Fibroblast of lung (primary cell): ENCODE results near the gene GLA. TPM values are rescaled to one million over a fixed set of nuclear protein-coding genes. Genes with fewer than 3 reads are reported as not detected.

Experiments used
- DNase-seq, 2 donors: peaks; one replicate each; pipeline versions ENCODE4 v3.0.0 to v3.0.0-alpha.2; 2010; ENCODE audit warnings: low read depth in 2 of 2
- H2AFZ ChIP-seq: 2 replicates; pipeline ENCODE4 v1.5.1; 2012; ENCODE audit warnings: low read length, control low read depth, inconsistent platforms
- H3K27ac ChIP-seq: 2 replicates; pipeline ENCODE4 v1.5.1; 2011; ENCODE audit warnings: low read length, control low read depth; ENCODE audit not compliant: insufficient read depth
- H3K27me3 ChIP-seq: 2 replicates; pipeline ENCODE4 v1.5.1; 2011; ENCODE audit warnings: mild to moderate bottlenecking, low read length; ENCODE audit not compliant: control insufficient read depth, insufficient read depth
- H3K36me3 ChIP-seq: 2 replicates; pipeline ENCODE4 v1.5.1; 2011; ENCODE audit warnings: low read length; ENCODE audit not compliant: control insufficient read depth, insufficient read depth
- H3K4me1 ChIP-seq: 2 replicates; pipeline ENCODE4 v1.5.1; 2011; ENCODE audit warnings: low read length; ENCODE audit not compliant: control insufficient read depth, insufficient read depth; ENCODE audit errors: extremely low read depth
- H3K4me2 ChIP-seq: 2 replicates; pipeline ENCODE4 v1.5.1; 2011; ENCODE audit warnings: low read length, control low read depth; ENCODE audit not compliant: insufficient read depth; ENCODE audit errors: extremely low read depth
- H3K4me3 ChIP-seq, 4 experiments: fragments of 200-600 bp in 1 of 4; sonication (generic) in 1 of 4; replicated peaks in 1 of 4; 2 replicates each; pipeline ENCODE4 v1.5.1; 2011 to 2016; ENCODE audit warnings: low read length in 4 of 4, low read depth in 3 of 4, mild to moderate bottlenecking in 3 of 4, control low read depth in 2 of 4, inconsistent platforms in 1 of 4, mixed read lengths in 1 of 4; ENCODE audit not compliant: insufficient read depth in 1 of 4; ENCODE audit errors: control extremely low read depth in 1 of 4
- H3K79me2 ChIP-seq: 2 replicates; pipeline ENCODE4 v1.5.1; 2012; ENCODE audit warnings: mild to moderate bottlenecking, low read length, inconsistent platforms; ENCODE audit not compliant: control insufficient read depth, insufficient read depth
- H3K9ac ChIP-seq: 2 replicates; pipeline ENCODE4 v1.5.1; 2011; ENCODE audit warnings: mild to moderate bottlenecking, low read length, control low read depth; ENCODE audit not compliant: insufficient read depth
- H3K9me3 ChIP-seq: 2 replicates; pipeline ENCODE4 v1.5.1; 2012; ENCODE audit warnings: low read depth, low read length; ENCODE audit not compliant: control insufficient read depth, insufficient read depth
- H4K20me1 ChIP-seq: 2 replicates; pipeline ENCODE4 v1.5.1; 2011; ENCODE audit warnings: low read length; ENCODE audit not compliant: control insufficient read depth, insufficient read depth; ENCODE audit errors: extremely low read depth
- EZH2 ChIP-seq: IDR thresholded peaks from 2 replicates; pipeline ENCODE4 v1.5.1; 2012; ENCODE audit warnings: low read length, control low read depth, mild to moderate bottlenecking; ENCODE audit errors: missing control alignments
- polyA plus RNA-seq, 2 donors: library from polyadenylated mRNA; depleted of rRNA in 1 of 2; stranded (reverse) in 1 of 2; unstranded in 1 of 2; fragments of >200 nt; gene quantifications; 2 replicates each; pipeline ENCODE4 v1.2.1, GENCODE V29; 2011 to 2012; ENCODE audit warnings: missing spikeins in 1 of 2
- total RNA-seq: library from RNA; depleted of rRNA; stranded (reverse); fragments of >200 nt; gene quantifications from 2 replicates; pipeline ENCODE4 v1.2.1, GENCODE V29; 2014
- TF ChIP-seq, protein P1 (sequence below), 2 donors: IDR thresholded peaks in 1 of 2; conservative IDR thresholded peaks in 1 of 2; 1 replicate in 1 of 2; 2 replicates in 1 of 2; pipeline ENCODE4 v1.5.1; 2011 to 2012; ENCODE audit warnings: low read length in 2 of 2, control low read depth in 1 of 2, inconsistent platforms in 1 of 2, low read depth in 1 of 2, mild to moderate bottlenecking in 1 of 2

GLA gene
- total and polyA plus RNA-seq, 2 donors (not counting 1 experiment from before 2014, with no cell fraction given) = 19.3 to 23.1 TPM

DNA sequence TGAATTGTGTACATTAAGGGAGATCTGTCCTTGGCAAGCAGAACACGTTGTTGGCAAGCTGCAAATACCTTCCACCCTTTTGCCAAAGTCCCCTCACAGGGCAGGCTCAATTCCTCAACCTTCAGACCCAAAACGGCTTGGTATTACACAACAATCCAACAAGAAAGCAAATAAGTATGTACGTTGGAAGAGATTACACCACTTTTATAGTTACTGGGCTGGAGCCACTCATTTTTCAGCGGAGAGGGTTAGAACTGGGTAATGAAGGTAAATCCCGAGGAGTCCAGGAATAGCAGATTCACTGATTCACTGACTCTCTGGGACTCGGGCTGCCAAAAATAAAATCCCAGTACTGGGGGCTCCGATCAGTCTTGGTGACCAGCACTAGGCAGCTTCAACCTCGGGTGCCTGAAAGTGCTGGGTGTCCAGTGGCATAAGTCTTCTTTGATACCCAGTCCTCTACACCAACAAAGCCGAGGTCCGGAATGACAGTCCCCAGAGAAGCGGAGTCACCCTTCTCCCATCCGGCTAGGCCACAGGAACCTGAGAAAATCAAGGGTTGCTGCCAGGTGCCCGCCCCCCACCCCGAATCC lies 59.8 kb downstream of the GLA start:
- H3K4me1 ChIP-seq = peaks cover 2% of the 10 kb centered on the region
- TF ChIP-seq, protein P1, sequence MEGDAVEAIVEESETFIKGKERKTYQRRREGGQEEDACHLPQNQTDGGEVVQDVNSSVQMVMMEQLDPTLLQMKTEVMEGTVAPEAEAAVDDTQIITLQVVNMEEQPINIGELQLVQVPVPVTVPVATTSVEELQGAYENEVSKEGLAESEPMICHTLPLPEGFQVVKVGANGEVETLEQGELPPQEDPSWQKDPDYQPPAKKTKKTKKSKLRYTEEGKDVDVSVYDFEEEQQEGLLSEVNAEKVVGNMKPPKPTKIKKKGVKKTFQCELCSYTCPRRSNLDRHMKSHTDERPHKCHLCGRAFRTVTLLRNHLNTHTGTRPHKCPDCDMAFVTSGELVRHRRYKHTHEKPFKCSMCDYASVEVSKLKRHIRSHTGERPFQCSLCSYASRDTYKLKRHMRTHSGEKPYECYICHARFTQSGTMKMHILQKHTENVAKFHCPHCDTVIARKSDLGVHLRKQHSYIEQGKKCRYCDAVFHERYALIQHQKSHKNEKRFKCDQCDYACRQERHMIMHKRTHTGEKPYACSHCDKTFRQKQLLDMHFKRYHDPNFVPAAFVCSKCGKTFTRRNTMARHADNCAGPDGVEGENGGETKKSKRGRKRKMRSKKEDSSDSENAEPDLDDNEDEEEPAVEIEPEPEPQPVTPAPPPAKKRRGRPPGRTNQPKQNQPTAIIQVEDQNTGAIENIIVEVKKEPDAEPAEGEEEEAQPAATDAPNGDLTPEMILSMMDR (conservative IDR thresholded peaks at IDR 0.05 in 1 of 2, IDR thresholded peaks at IDR 0.05 in 1 of 2; ENCODE audit: low read depth in 1 of 2, low read length in 2 of 2) = no peak
- TF ChIP-seq EZH2 = no peak
- no peaks in the 10 kb centered on the region for H3K9me3 ChIP-seq
- no peaks in the 10 kb centered on the region for H3K36me3 ChIP-seq
- DNase-seq = peak; percentile 9 to 20
- H3K4me3 ChIP-seq = peak overlapping the region; percentile 50 to 72 (median 70)
- peak overlapping the region; percentile 64 for H3K4me2 ChIP-seq
- H3K79me2 ChIP-seq = peaks cover 13% of the 10 kb centered on the region
- peak overlapping the region; percentile 74 for H3K27ac ChIP-seq
- H4K20me1 ChIP-seq = no peaks in the 10 kb centered on the region
- no peaks in the 10 kb centered on the region for H3K27me3 ChIP-seq
- peak overlapping the region; percentile 12 for H2AFZ ChIP-seq
- H3K9ac ChIP-seq = peak overlapping the region; percentile 68

Other genes starting within 250 kb of the GLA start
- under 0.01 and 0.50 TPM in 2 replicates for gene DRP2, start 188.1 kb downstream of the GLA start, total RNA-seq
- 0.59 and 0.64 TPM in 2 replicates for gene DRP2, start 188.1 kb downstream of the GLA start, polyA plus RNA-seq
- 0.33 and 0.51 TPM in 2 replicates for gene TAF7L, start 116.6 kb downstream of the GLA start, total RNA-seq
- 0.27 and 0.66 TPM in 2 replicates for gene TAF7L, start 116.6 kb downstream of the GLA start, polyA plus RNA-seq
- gene TIMM8A, start 59.2 kb downstream of the GLA start, total RNA-seq = 3.0 and 3.1 TPM in 2 replicates
- 7.7 and 12.0 TPM in 2 replicates for gene TIMM8A, start 59.2 kb downstream of the GLA start, polyA plus RNA-seq
- not detected in 2 replicates for gene BTK, start 21.7 kb downstream of the GLA start, total RNA-seq
- gene BTK, start 21.7 kb downstream of the GLA start, polyA plus RNA-seq = 0.05 TPM in 1 of 2 replicates, not detected in the other
- gene RPL36A, start 16.9 kb downstream of the GLA start, total RNA-seq = 305 and 521 TPM in 2 replicates
- 2,163 and 2,209 TPM in 2 replicates for gene RPL36A, start 16.9 kb downstream of the GLA start, polyA plus RNA-seq
- gene HNRNPH2, start 297 bp upstream of the GLA start, total RNA-seq = 82.7 and 84.1 TPM in 2 replicates
- 76.6 and 91.5 TPM in 2 replicates for gene HNRNPH2, start 297 bp upstream of the GLA start, polyA plus RNA-seq
- gene ARMCX4, start 77.5 kb upstream of the GLA start, total RNA-seq = 3.6 and 7.6 TPM in 2 replicates
- gene ARMCX4, start 77.5 kb upstream of the GLA start, polyA plus RNA-seq = 3.0 and 3.4 TPM in 2 replicates
- 70.4 and 79.4 TPM in 2 replicates for gene ARMCX1, start 142.6 kb upstream of the GLA start, total RNA-seq
- 46.7 and 53.0 TPM in 2 replicates for gene ARMCX1, start 142.6 kb upstream of the GLA start, polyA plus RNA-seq
- gene ARMCX6, start 210.1 kb upstream of the GLA start, total RNA-seq = 24.1 and 32.9 TPM in 2 replicates
- gene ARMCX6, start 210.1 kb upstream of the GLA start, polyA plus RNA-seq = 93.4 and 94.6 TPM in 2 replicates
- 76.5 and 96.3 TPM in 2 replicates for gene ARMCX3, start 215.2 kb upstream of the GLA start, total RNA-seq
- 52.1 and 91.3 TPM in 2 replicates for gene ARMCX3, start 215.2 kb upstream of the GLA start, polyA plus RNA-seq